Measurements from ENCODE around the gene MAPRE3.

MAPRE3 gene

DNA sequence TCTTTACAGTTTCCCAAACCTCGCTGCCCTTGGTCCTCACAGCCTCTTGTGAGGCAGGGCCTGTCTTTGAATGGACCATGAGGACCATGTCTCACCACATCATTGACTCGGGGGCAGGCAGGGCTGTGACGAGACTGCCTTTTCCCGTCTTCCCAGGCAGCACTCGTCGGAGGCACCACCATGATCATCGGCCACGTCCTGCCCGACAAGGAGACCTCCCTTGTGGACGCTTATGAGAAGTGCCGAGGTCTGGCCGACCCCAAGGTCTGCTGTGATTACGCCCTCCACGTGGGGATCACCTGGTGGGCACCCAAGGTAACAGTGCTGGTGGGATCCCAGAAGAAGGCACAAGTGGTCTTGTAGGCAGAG lies 45.7 kb upstream of the MAPRE3 start:
- no peak overlapping the region for H3K4me2 ChIP-seq (ENCODE audit: low read depth, low read length, poor library complexity, severe bottlenecking)
- H3K79me2 ChIP-seq (ENCODE audit: insufficient read depth, low read length) = no peaks in the 10 kb centered on the region
- no peak overlapping the region for H3K27ac ChIP-seq (ENCODE audit: low read depth, low read length)
- H2AFZ ChIP-seq (ENCODE audit: low read depth, low read length, severe bottlenecking) = no peak overlapping the region
- H4K20me1 ChIP-seq (ENCODE audit: low read depth, low read length) = no peaks in the 10 kb centered on the region
- no peak overlapping the region for H3K9ac ChIP-seq (ENCODE audit: low read length)
- H3K36me3 ChIP-seq (ENCODE audit: low read length) = no peaks in the 10 kb centered on the region
- H3K9me3 ChIP-seq (ENCODE audit: insufficient read depth, low read length) = no peaks in the 10 kb centered on the region
- H3K9me2 ChIP-seq (replicated peaks; ENCODE audit: insufficient read depth, low read length) = no peaks in the 10 kb centered on the region
- H3K27me3 ChIP-seq (ENCODE audit: low read length) = no peaks in the 10 kb centered on the region
- no peaks in the 10 kb centered on the region for H3F3A ChIP-seq (ENCODE audit: insufficient read depth)
- no peak overlapping the region for H3K4me3 ChIP-seq (ENCODE audit: insufficient read depth, low read length, poor library complexity, severe bottlenecking)
- TF ChIP-seq CTCF (IDR thresholded peaks at IDR 0.05; ENCODE audit: insufficient read depth, low read length, poor library complexity, severe bottlenecking) (no peak), EZH2phosphoT487 (conservative IDR thresholded peaks at IDR 0.05; ENCODE audit: low read length) (no peak)

- H4K20me1 ChIP-seq (ENCODE audit: low read depth, low read length) = no peaks in the 10 kb centered on the region
- no peaks in the 10 kb centered on the region for H3K79me2 ChIP-seq (ENCODE audit: insufficient read depth, low read length)
- TF ChIP-seq CTCF (IDR thresholded peaks at IDR 0.05; ENCODE audit: insufficient read depth, low read length, poor library complexity, severe bottlenecking) = no peak
- no peak for TF ChIP-seq EZH2phosphoT487 (conservative IDR thresholded peaks at IDR 0.05; ENCODE audit: low read length)
- no peak overlapping the region for H3K4me2 ChIP-seq (ENCODE audit: low read depth, low read length, poor library complexity, severe bottlenecking)
- no peaks in the 10 kb centered on the region for H3F3A ChIP-seq (ENCODE audit: insufficient read depth)
- H3K27ac ChIP-seq (ENCODE audit: low read depth, low read length) = no peak overlapping the region
- H3K9ac ChIP-seq (ENCODE audit: low read length) = no peak overlapping the region
- H3K4me3 ChIP-seq (ENCODE audit: insufficient read depth, low read length, poor library complexity, severe bottlenecking) = no peak overlapping the region
- no peaks in the 10 kb centered on the region for H3K9me3 ChIP-seq (ENCODE audit: insufficient read depth, low read length)
- no peaks in the 10 kb centered on the region for H3K36me3 ChIP-seq (ENCODE audit: low read length)
- H3K27me3 ChIP-seq (ENCODE audit: low read length) = no peaks in the 10 kb centered on the region
- H3K9me2 ChIP-seq (replicated peaks; ENCODE audit: insufficient read depth, low read length) = no peaks in the 10 kb centered on the region
- H2AFZ ChIP-seq (ENCODE audit: low read depth, low read length, severe bottlenecking) = no peak overlapping the region
Observed at GRCh38 chr2:26925100-26925791, 45.2 kb upstream of the MAPRE3 start.

DNA sequence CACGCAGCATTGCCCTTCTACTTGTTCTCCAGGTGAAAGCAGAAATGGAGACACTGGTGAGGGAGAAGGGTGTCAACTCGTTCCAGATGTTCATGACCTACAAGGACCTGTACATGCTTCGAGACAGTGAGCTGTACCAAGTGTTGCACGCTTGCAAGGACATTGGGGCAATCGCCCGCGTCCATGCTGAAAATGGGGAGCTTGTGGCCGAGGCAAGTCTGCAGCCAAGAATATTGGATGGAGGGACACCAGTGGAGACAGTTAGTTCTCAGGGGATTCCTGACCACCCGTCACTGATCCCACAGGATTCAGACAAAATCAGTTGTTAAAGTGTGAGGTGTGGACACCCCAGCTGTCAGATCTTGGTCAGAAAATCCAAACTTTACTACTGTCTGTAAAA lies 43.2 kb upstream of the MAPRE3 start:
- Histone ChIP-seq H3K27me3 (ENCODE audit: low read length) (no peaks in the 10 kb centered on the region), H2AFZ (ENCODE audit: low read depth, low read length, severe bottlenecking) (no peak overlapping the region), H3K9me3 (ENCODE audit: insufficient read depth, low read length) (no peaks in the 10 kb centered on the region), H4K20me1 (ENCODE audit: low read depth, low read length) (no peaks in the 10 kb centered on the region), H3K27ac (ENCODE audit: low read depth, low read length) (no peak overlapping the region), H3K79me2 (ENCODE audit: insufficient read depth, low read length) (no peaks in the 10 kb centered on the region), H3F3A (ENCODE audit: insufficient read depth) (no peaks in the 10 kb centered on the region), H3K9ac (ENCODE audit: low read length) (no peak overlapping the region), H3K4me3 (ENCODE audit: insufficient read depth, low read length, poor library complexity, severe bottlenecking) (no peak overlapping the region), H3K36me3 (ENCODE audit: low read length) (no peaks in the 10 kb centered on the region), H3K9me2 (replicated peaks; ENCODE audit: insufficient read depth, low read length) (no peaks in the 10 kb centered on the region), H3K4me2 (ENCODE audit: low read depth, low read length, poor library complexity, severe bottlenecking) (no peak overlapping the region)
- TF ChIP-seq CTCF (IDR thresholded peaks at IDR 0.05; ENCODE audit: insufficient read depth, low read length, poor library complexity, severe bottlenecking) = no peak
